Activated CD4-positive, CD25-positive, alpha-beta regulatory T cell (primary cell): ENCODE data around the gene OPCML.

Experiments used
- DNase-seq, 4 experiments: peaks; one replicate each; lab custom pipeline; 2025; lab: John Stamatoyannopoulos, UW

Gene OPCML

DNA sequence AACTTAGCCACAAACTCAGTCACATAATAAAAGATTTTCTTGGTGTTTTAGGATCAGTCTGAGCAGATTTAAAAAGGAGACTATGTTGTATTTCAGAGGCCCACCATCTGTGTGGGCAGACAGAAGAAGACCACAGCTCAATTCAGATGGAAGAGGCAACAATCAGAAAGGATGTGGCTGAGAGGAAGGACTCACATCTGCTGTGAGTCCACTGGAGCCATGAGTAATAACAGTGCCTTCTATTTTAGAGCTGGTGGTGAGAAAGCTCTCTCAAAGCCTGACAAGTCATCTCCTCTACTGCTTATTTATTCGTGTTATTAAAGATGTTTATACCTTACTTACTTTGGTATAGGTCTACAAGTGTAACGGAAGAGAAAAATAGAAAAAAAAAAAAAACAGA, 357.2 kb downstream of the OPCML start:
- DNase-seq: no peak

DNA sequence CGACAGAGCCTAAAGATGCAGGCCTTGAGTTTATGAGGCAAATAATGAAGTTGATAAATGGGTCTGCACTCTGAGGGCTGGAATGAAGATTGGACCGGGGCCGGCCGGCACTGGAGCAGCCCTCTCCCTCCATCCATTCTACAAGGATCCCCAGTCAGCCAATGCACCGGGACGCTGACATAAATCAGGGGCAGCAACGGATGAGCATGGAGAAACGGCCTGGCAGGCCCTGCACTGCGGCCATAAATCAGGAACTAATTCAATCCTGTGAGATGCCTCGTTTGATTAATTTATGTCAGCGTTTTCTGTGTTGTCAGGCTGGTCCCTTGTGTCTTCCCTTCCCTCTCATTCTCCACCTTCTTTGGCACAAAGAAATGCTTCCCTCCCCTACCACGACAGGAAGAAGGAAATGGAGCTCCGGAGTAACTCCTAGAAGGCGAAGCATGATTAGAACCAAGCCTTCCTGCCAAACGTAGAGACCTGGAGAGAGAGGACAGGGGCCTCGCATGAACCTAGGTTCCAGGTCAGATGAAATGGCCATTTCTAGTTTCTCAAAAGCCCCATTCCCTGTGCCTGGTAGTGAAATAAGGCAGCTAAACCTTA, 358.4 kb downstream of the OPCML start:
- DNase-seq: no peak

DNA sequence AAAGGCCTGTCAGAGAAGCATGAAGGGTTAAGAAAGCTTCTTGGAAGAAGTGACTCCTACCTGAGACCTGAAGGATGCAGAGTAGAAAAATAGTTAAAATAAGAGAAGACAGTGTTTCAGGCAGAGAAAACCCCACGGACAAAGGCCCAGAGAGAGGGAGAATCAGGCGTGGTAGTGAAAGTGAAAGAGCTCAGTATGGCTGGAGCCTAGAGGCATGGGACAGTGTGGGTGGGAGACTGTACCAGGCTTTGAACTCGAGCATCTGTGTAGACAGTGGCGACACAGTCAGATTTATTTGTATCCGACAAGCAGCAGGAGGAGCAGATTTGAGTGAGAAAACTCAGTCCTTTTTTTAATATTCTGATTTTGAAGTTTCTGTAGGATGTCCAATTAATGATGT, 360.0 kb downstream of the OPCML start:
- no peak for DNase-seq

DNA sequence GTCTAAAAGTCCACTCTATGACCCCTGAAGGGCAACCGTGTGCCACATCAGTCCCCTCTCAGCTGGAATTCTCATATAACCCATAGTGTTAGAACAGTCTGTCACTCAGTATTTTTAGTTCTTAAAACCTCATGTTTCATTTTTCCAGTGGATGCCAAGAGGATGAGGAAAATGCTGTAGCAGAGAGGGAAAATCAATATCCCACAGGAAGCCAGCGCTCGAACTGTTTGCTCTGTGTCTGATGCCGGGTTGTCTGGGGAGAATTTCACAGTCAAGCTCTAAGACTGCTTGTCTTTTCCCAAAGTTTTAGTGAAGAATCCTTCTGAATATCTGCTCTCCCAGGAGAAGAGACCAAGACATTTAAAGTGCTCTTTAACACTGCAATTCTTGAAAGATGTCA, 360.9 kb downstream of the OPCML start:
- DNase-seq: no peak

DNA sequence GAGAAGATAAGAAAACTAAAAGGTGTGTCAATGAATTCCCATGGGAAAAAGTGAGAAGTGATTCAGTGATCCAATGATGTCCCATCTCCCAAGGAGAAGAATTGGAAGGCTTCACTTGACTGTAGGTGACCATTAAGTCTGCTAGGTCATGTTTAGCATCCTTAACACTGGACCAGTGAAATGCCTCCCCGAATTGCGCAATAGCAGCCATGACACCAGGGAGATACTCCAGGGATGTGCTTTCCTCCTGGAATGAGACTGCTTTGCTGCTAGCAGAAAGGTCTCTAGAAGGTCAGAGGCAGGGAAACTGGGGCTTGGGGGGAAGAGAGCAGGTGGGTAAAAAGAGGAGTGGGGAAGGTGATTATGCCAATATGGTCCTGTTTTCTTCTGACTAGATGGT, 364.3 kb downstream of the OPCML start:
- DNase-seq: no peak

DNA sequence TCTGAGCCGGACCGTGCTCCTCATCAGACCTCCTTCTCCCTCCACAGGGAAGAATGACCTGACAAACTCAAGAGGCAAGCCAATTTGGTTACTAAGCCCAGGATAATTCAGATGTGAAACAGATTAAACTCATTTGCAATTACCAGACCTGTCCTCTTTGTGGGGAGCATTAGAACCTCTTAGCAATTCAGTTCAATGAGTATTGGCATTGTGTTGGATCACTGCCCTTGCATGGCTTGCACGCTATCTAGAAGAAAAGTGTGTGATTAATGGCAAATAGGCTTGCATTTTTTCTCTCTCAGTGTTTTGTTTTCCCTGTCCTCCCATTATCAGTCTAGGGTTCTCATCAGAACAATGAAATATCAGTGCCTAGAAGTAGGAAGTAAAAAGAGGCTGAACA, 365.6 kb downstream of the OPCML start:
- no peak for DNase-seq

DNA sequence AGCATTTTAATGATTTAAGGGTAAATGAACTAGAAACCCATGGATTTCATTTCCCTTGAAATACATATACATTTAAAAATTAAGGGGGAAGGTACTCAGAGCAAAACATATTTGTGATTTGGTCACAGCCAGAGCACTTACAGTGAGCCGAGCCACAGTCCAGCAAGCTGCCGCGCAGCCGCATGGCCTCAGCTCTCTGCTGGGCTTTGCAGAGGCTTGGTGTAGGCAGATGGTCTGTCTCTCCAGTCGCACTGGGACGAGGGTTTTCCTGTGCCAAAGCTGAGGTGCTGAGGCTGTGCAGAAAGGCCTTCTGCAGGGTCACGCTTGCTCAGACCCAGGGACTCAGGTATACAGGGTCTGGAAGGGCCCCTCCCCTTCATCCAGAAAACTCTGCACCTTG, 367.3 kb downstream of the OPCML start:
- DNase-seq: no peak

DNA sequence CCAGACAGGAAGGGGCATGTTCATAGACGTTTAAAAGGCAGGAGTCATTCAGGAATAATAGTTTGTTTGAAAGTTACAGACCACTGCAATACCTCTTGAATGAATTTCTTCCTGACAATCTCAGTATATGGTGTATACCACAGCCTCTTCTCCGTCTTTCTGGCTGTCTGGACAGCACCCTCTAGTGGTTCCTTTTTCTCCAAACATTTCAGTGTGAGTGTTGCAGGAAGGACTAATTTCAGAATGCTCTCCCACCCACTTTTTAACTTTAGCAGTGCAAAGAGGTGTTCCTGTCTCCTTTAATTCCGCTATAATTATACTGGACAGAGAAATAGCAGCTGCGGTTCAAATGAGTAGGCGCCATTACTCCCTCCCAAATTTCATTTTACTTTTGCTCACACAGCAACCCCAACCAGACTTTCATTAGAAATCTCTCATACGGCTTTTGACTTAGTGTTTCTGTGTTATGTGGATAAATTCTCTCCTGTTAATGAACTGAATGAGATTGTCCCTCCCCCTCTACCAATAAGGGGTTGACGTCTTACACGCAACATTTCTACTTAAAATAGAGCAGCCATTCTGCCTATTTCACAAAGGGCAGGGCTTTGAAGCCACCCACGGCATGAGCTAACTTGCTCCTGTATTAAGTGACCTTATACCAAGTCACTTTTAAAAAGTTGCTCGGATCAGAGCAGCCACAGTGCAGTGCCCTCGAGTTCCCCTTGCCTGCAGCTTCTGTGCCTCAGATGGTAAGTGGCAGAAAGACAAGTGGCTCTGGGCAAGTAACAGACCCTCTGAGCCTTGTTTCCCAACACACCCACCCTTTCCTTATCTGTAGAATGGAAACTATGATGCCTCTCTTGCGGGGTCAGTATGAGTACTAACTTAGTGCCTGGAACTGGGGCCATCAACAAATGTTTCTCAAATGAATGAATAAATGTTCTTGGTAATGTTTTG, 368.6 kb downstream of the OPCML start:
- no peak for DNase-seq

DNA sequence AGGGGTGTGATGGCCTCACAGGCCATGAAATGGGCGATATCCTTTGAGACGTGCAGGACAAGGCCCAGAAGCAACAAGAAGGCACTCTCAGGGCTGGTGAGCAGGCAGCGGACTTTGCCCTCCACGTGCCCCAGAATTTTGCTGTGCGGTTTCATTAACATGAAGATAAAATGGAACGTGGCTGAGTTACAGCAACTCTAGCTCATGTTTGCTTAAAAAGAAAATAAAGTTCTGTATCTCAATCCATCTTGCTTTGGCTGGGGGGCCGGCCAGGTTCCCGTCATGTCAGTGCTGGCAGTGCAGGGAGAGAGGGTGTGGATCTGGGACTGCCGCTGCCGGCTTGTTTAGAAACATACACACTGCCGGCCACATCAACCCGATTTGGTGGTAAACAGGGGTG, 370.1 kb downstream of the OPCML start:
- DNase-seq: no peak

DNA sequence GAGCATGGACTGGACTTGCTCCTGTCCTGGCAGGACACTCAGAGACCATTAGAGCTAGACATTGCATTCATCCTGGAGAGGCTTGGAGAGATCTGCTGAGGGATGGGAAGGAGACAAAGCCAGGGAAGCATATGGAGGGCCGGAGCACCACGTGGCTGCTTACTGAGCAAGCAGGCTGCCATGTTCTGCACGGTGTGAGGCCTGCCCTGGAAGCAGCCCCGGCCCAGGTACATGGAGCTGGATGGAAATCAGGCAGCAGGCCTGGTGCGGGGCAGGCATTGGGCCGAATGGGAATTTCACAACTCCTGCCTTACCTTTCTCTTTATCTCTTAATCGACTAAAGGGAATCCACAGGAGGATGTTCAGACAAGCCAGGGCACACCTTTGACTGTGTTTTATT, 371.5 kb downstream of the OPCML start:
- DNase-seq: no peak

DNA sequence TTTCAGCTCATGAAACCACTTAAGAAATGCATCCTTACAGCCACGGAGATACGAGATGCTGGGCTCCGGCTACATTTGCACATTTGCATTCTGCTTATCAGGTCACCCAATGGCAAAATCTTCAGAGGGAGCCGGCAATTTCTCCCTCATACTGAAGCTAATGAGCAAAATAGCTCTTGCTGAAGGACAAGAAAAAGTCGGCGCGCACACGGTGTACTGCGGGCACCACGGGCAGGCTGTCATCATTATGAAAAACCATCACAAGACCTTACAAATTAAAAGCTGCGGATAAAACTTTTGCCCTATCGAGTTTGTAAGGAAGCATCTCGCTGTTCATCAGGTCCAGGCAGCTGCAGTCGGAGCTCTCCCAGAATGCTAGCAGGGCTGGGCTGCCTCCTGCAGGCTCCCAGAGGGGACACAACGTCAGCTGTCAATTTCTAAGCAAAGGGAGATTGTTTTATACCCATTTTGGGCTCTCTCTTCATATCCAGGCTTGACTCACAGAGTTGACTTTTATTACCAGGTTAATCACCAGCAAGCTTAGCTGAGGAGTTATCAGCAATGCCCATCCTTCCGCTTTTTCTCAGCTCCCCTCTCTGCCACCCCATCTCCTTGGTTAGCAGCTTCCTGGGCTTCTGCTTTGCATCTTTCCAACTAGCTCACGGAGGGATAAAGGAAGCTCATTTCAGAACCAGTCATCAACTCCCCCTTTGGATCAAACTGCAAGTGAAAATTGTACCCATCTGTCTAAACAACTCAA, 375.1 kb downstream of the OPCML start:
- DNase-seq: no peak

DNA sequence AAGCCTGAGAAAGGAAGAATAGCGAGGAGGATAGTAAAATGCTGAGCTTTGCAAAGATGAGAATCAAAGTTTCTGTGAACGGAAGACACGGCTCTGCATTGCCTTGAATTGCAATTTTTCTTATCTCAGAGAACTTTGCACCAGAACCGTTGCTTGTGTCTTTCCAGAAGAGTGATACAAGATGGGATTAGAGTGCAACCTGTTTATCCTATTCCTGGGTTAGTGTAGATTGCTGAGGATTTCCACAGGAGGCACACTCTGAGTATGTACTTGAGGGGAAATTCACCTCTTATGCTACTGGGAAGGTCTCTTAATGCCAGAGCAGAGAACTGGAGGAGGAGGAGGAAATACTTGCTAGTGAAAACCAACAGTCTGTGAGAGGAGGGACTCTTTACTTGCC, 377.5 kb downstream of the OPCML start:
- no peak for DNase-seq

DNA sequence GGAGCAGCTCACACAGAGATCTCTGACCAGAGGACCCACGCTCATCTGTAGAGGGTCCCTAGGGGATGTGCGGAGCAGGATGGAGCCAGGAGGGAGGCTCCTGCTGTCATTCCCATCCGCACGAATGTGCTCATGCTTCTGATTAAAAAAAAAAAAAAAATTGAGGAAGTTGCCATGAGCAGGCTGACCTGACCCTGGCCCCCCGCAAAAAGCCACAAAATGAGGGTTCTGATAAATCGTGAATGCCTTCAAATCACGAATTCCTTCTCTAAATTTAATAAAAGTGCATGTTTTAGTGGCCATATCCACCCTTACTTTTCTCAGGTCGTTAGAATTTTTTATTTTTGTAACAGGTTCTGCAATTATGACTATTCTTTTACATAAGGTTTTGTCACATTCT, 378.2 kb downstream of the OPCML start:
- no peak for DNase-seq

DNA sequence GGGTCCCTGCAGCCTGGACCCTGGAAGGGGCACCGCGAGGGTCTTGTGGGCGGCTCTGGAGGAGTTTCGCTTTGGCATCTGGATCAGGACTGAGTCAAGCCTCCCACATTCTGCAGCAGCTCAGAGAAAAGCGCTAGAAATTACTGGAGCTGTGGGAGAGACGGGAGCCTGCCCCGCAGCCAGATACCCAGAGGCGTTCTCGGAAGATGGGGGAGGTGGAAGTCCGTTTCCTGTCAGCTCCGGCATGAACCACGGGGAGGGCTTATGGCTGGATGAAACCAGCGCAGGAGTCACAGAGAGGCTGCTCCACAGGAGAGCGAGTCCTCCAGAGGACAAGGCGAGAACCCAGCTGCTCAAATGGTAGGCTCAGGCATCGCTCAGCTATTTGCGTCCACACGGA, 379.3 kb downstream of the OPCML start:
- no peak for DNase-seq

DNA sequence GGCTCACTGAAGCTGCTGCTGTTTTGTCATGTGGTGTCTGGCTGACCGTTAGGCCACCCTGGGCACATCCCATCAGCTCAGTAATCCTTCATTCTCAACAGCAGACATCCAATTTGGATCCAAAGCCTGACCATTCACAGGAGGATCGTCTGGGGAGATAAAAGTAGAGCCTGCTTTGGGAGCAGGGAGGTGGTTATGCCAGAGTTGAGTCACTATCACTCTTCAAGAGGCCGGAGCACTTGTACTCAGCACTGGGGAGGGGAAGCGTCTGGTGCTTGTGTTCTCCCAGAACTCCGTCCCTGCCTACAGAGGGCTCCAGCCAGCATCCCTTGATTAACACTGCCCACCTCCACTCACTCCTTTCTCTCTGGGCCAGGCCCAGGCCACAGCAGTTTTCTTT, 382.6 kb downstream of the OPCML start:
- DNase-seq: no peak

DNA sequence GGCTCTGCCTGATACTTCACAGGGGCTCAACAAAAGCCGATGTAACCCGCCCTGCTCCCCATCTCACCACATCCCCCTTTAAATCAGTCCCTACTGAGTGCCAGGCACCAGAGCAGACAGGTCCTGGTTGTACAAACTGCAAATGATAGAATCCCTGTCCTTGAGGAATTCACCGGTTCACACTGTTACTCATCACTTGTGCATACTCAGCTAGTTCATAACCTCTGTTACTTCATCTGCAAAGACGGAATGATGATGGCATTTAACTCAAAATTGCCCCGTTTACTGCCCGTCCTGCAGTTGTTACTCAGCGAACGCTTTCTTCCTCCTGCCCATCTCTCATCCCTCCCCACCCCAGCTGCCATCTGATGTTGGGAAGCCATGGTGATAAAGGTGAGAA, 384.7 kb downstream of the OPCML start:
- DNase-seq: no peak

DNA sequence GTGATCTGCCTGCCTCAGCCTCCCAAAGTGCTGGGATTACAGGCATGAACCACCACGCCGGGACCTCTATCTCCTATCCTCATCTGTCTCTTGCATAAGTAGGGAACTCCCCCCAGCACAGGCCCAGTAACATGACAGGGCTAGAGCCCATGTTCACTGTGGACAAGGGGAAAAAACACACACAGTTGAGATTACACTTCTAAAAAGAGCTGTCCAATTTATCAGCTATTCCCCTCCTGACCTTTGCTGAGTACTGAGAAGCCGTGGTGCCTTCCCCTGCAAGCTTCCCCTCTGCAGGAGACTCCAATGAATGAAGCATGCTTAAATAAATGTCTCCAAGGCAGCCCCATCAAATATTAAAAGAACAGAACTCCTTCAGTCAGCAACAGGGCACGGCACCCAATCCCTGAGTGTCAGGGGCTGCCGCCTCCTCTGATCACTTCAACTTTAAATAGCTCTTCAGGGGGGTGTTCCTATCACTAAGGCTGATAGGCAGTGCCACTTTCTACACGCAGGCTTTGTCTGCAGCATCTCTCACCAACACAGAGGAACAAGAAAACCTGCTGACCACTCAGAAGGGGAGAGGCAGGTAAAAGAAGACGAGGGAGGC, 385.5 kb downstream of the OPCML start:
- DNase-seq: no peak

DNA sequence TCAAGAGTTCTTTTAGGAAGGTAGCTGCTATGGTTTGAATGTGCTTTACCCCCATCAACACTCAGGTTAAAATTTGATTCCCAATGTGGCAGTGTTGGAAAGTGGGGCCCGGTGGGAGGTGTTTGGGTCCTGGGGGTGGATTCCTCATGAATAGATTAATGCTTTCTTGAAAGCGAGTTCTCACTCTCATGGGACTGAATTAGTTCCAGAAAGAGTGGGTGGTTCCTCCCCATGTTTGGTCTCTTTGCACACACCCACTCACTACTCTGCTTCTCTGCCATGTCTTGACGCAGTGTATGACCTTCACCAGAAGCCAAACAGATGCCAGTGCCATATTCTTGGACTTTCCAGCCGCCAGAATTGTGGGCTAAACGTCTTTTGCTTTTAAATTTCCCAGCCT, 394.4 kb downstream of the OPCML start:
- no peak for DNase-seq

DNA sequence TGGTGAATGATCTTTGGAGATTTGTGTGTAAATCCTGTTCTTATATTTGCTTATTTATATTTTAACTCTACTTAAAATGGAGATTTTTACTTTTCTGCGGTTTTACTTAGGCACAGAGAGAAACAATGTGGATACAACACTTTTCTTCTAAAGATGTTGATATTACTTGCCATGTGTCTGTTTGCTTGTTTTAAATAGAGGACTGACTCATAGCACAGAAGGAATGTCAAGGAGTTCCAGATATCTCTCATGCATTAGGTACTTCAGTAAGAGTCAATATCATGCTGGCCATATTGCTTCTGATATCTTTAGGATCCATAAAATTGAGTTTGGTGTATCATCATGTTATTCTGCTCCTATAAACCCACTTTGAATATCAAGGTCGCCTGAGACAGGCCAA, 395.0 kb downstream of the OPCML start:
- DNase-seq: no peak

DNA sequence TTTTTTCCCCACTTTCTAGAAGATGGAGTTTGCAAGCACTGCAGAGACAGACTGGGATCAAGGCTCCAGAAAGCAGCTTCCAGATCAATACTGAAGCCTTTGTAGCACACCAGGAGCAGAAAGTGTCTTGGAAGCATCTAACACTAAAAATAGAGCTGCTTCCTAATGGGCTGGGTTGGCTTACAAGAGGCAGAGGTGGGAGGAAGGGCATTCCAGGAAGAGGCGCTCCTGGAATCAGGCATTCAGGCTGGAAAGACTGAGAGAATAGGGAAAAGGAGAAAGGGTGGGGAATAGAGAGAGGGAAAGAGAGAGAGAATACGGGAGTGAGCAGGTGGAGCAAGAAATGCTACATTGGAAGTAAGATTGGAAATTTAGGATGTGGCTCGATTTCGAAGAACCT, 395.9 kb downstream of the OPCML start:
- no peak for DNase-seq

DNA sequence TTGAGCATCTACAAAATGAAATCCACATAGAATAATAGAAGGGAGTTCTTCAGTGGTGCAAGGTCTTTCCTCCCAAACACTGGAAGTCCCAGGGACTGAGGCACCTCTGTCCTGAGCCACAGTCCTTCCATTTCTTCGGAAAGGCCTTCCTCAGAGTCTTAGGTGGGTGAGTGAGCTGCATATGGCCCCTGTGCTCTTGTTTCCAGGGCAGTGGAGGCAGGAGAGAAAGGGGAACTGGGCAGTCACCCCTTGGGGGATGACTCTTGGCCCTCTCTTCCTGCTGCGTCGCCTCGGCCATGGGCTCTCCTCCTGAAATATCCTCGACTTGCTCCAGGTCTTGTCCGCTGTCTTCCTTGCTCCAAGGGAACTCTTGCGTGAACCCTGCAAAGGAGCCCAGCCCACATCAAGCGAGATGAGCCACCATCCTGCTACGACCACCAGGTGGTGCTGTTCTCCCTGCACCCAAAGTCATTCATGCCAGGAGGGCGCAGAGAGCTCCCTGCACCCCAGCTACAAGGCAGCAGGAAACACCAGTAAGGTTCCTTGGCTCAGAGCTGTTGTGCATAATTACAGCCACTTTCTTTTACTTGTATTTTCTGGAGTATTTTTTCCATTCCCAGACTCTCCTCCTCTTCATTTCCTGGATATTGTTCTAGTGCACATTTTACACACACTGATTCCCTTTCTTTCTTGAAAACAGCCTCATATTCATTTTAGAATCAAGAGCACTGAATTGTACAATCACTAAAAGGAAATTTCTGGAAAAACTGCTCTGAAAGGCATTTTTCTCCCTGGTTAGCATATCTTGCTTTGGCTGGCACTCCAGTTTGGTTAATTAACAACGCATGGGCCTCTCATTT, 397.8 kb downstream of the OPCML start:
- DNase-seq: no peak

DNA sequence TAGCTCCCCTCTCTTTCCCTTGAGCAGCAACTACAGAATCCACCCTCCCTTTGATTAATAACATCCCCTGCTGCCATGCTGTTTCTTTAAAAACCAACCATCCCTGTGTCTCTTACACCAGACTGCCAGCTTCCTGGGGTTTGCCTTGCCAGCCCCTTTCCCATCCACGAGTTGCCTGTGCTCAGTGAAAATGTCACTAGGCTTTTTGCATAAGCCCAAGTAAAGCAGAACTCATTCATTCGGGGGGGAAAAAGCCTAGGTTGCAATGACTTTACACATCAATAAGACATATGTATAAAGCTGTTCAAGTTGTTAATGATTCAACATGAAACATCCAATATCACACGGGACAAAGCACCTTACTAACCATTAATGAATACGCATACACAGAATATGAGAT, 398.7 kb downstream of the OPCML start:
- DNase-seq: no peak
